Subcutaneous abdominal adipose tissue (tissue), 5 donors: ENCODE results near the gene PITPNM1.
A peak's percentile ranks its signal among the peaks of the same experiment; 100 is the strongest.
"Not testable (repeated sequence)": the region's sequence is repeated elsewhere in the genome, so short reads cannot be mapped to it uniquely, and the experiment has no call there.

ENCODE experiments used
- H3K27ac ChIP-seq: one replicate; pipeline ENCODE4 v1.7.0; 2013; ENCODE audit warnings: low read depth, mild to moderate bottlenecking, inconsistent platforms, low read length, moderate library complexity
- H3K27me3 ChIP-seq, 5 donors: one replicate each; pipeline ENCODE4 v1.7.0; 2013; ENCODE audit warnings: low read length in 5 of 5, inconsistent platforms in 1 of 5; ENCODE audit not compliant: control insufficient read depth in 5 of 5, insufficient read depth in 4 of 5
- H3K36me3 ChIP-seq, 5 donors: one replicate each; pipeline ENCODE4 v1.7.0; 2013; ENCODE audit warnings: low read length in 5 of 5; ENCODE audit not compliant: control insufficient read depth in 5 of 5, insufficient read depth in 5 of 5
- H3K4me1 ChIP-seq, 5 donors: one replicate each; pipeline ENCODE4 v1.7.0; 2013; ENCODE audit warnings: low read length in 5 of 5, mild to moderate bottlenecking in 3 of 5, moderate library complexity in 1 of 5; ENCODE audit not compliant: control insufficient read depth in 5 of 5, insufficient read depth in 5 of 5
- H3K4me3 ChIP-seq, 5 donors: one replicate each; pipeline ENCODE4 v1.7.0; 2013; ENCODE audit warnings: low read length in 5 of 5, low read depth in 1 of 5
- H3K9ac ChIP-seq, 5 donors: one replicate each; pipeline ENCODE4 v1.7.0; 2013; ENCODE audit warnings: low read length in 5 of 5, mild to moderate bottlenecking in 4 of 5, moderate library complexity in 3 of 5
- H3K9me3 ChIP-seq, 5 donors: one replicate each; pipeline ENCODE4 v1.7.0; 2013; ENCODE audit warnings: low read length in 5 of 5; ENCODE audit not compliant: control insufficient read depth in 5 of 5
- donor health status: healthy.
- donor health status: healthy.
- donor health status: healthy.
- donor health status: healthy.
- donor health status: healthy.

The PITPNM1 gene

GRCh38 chr11:67490727-67491065 lies 14.5 kb downstream of the PITPNM1 start:
- Histone ChIP-seq H3K36me3 (peaks cover 0 to 83% (median 58%) of the 10 kb centered on the region in 5 donors), H3K4me3 (no peak overlapping the region), H3K9me3 (no peaks in the 10 kb centered on the region), H3K9ac (no peak overlapping the region), H3K4me1 (peaks cover 0 to 3% (median 0%) of the 10 kb centered on the region in 5 donors), H3K27me3 (no peaks in the 10 kb centered on the region), H3K27ac (no peak overlapping the region)

GRCh38 chr11:67489885-67490726 lies 15.1 kb downstream of the PITPNM1 start:
- Histone ChIP-seq H3K9ac (no peak overlapping the region), H3K27ac (no peak overlapping the region), H3K27me3 (no peaks in the 10 kb centered on the region), H3K9me3 (no peaks in the 10 kb centered on the region), H3K4me3 (no peak overlapping the region), H3K36me3 (peaks cover 0 to 77% (median 53%) of the 10 kb centered on the region in 5 donors), H3K4me1 (peaks cover 0 to 4% (median 0%) of the 10 kb centered on the region in 5 donors)

DNA sequence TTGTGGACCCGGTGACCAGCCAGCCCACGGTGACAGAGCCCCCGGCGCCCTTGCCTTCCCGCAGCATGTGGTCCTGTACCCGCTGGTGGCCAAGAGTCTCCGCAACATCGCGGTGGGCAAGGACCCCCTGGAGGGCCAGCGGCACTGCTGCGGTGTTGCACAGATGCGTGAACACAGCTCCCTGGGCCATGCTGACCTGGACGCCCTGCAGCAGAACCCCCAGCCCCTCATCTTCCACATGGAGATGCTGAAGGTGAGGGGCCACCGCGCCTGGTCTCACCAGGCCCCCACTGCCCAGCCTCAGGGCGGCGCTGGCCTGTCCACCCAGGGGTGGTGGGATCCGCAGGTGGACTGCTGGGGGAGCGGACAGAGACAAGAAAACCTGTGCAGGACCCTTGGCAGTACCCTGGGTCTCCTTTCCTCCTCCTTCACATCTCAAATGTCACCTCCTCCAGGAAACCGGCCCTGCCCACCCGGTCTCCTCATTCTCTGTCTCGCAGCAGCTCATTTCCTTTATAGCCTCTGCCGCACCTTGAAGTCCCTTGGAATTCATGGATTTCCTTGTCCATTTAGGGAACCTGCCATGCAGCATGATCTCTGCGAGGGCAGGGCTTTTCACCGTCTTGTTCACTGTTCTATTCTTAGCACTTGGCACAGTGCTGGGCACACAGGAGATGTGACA lies 15.8 kb downstream of the PITPNM1 start:
- H3K36me3 ChIP-seq, result peaks cover 0 to 73% (median 53%) of the 10 kb centered on the region in 5 donors
- H3K4me1 ChIP-seq, result peaks cover 0 to 12% (median 5%) of the 10 kb centered on the region in 5 donors
- no peaks in the 10 kb centered on the region for H3K27me3 ChIP-seq
- H3K9me3 ChIP-seq, result no peaks in the 10 kb centered on the region
- no peak overlapping the region for H3K9ac ChIP-seq
- no peak overlapping the region for H3K4me3 ChIP-seq
- no peak overlapping the region for H3K27ac ChIP-seq

DNA sequence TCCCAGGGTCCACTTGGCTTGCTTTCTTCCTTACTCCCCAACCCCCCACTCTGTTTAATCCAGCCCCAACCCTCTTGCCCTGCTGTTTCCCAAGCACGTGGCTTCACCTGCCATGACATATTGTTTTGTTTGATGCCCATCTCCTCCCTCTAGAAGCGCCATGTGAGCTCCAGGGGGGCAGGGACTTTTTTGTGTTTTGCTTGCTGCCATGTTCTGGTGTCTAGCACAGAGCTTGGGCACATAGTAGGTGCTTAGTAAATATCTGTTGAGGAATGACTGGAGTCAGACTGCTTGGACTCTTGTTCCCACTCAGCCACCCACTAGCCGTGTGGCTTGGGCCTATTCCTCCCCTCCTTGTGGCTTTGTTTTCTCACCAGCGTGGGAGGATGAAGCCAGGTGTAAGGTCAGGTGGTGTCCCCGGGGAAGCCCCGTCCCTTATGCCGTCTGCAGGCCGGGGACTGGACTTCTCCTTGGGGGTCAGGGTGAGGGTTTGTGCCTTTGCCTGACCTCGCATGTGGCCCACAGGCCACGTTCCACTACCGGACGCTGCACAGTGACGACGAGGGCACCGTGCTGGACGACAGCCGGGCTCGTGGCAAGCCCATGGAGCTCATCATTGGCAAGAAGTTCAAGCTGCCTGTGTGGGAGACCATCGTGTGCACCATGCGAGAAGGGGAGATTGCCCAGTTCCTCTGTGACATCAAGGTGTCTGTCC lies 18.5 kb downstream of the PITPNM1 start:
- Histone ChIP-seq H3K4me3 (no peak overlapping the region), H3K9ac (no peak overlapping the region), H3K9me3 (no peaks in the 10 kb centered on the region), H3K4me1 (peaks cover 3 to 29% (median 25%) of the 10 kb centered on the region in 5 donors), H3K27me3 (no peaks in the 10 kb centered on the region), H3K36me3 (peaks cover 0 to 49% (median 34%) of the 10 kb centered on the region in 5 donors), H3K27ac (no peak overlapping the region)

DNA sequence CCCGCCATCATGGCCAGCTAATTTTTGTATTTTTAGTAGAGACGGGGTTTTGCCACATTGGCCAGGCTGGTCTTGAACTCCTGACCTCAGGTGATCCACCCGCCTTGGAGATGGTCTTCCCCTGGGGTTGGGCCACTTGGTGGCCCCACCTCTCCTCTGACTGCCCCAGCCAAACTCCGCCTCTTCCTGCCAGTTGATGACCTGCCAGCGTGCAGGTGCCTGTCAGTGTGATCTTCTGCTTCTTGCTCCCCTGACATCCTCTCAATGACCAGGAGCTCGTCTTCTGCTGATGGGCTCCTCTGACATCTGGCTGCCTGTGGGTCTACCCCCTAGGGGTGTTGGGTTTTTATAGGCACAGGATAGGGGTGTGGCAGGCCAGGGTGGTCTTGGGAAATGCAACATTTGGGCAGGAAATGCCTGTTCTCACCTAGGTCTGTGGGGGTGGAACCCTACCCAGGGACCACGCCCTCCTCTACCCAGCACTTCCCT lies 19.2 kb downstream of the PITPNM1 start:
- H3K9ac ChIP-seq, H3K27me3 ChIP-seq, H3K27ac ChIP-seq, H3K4me3 ChIP-seq, H3K9me3 ChIP-seq: not testable (repeated sequence)
- Histone ChIP-seq H3K36me3 (peaks cover 0 to 42% (median 27%) of the 10 kb centered on the region in 5 donors), H3K4me1 (peaks cover 3 to 29% (median 25%) of the 10 kb centered on the region in 5 donors)

- Histone ChIP-seq H3K9me3 (no peaks in the 10 kb centered on the region), H3K36me3 (peaks cover 0 to 32% (median 17%) of the 10 kb centered on the region in 5 donors), H3K9ac (peak overlapping the region in 3 of 5 donors; percentile 31 to 49 (median 49)), H3K4me3 (peak overlapping the region in 1 of 5 donors; percentile 5), H3K27me3 (no peaks in the 10 kb centered on the region), H3K4me1 (peaks cover 3 to 29% (median 25%) of the 10 kb centered on the region in 5 donors), H3K27ac (no peak overlapping the region)
Observed at GRCh38 chr11:67484847-67485311, 20.3 kb downstream of the PITPNM1 start.

- Histone ChIP-seq H3K36me3 (peaks cover 0 to 23% (median 9%) of the 10 kb centered on the region in 5 donors), H3K9me3 (no peaks in the 10 kb centered on the region), H3K4me3 (peak overlapping the region in 4 of 5 donors; percentile 57 to 87 (median 84)), H3K9ac (peak overlapping the region in 3 of 5 donors; percentile 31 to 53 (median 49)), H3K27me3 (no peaks in the 10 kb centered on the region), H3K27ac (no peak overlapping the region), H3K4me1 (peaks cover 3 to 29% (median 25%) of the 10 kb centered on the region in 5 donors)
Observed at GRCh38 chr11:67483831-67484665, 21.1 kb downstream of the PITPNM1 start.

GRCh38 chr11:67482827-67483798 lies 22.1 kb downstream of the PITPNM1 start, which contains the start of gene AIP:
TSS of gene AIP (plus strand) at chr11:67483026. CDS start at chr11:67483159, 133 bp downstream.
- Histone ChIP-seq H3K4me3 (peak within 1 kb of the TSS; percentile 48 to 87 (median 83)), H3K9me3 (no peaks in the 10 kb centered on the region), H3K4me1 (peaks cover 3 to 29% (median 25%) of the 10 kb centered on the region in 5 donors), H3K27ac (peak within 1 kb of the TSS; percentile 82), H3K9ac (peak within 1 kb of the TSS in 4 of 5 donors; percentile 64 to 73 (median 69)), H3K27me3 (no peaks in the 10 kb centered on the region), H3K36me3 (peaks cover 0 to 16% (median 9%) of the 10 kb centered on the region in 5 donors)
